SK-N-MC (cell line): Measurements from ENCODE around the gene ZBTB38.

ENCODE experiments used
- DNase-seq: peaks from one replicate; pipeline ENCODE4 v3.0.0-alpha.2; 2011; ENCODE audit warnings: low read depth, low spot score
- H3K27ac ChIP-seq: fragments of 200-600 bp; sonication (generic); 2 replicates; pipeline ENCODE4 v1.5.1; 2016; ENCODE audit warnings: mixed run types
- H3K36me3 ChIP-seq: fragments of 200-600 bp; sonication (generic); 2 replicates; pipeline ENCODE4 v1.6.1; 2017; ENCODE audit warnings: antibody characterized with exemption, low read length, mixed read lengths; ENCODE audit not compliant: insufficient read depth
- H3K4me3 ChIP-seq: fragments of 200-600 bp; sonication (generic); 2 replicates; pipeline ENCODE4 v1.5.1; 2016
- H3K9ac ChIP-seq: fragments of 200-600 bp; sonication (generic); 2 replicates; pipeline ENCODE4 v1.8.0; 2017; ENCODE audit warnings: mixed run types, mixed read lengths; ENCODE audit not compliant: insufficient read length
- H3K9me3 ChIP-seq: fragments of 200-600 bp; sonication (generic); 2 replicates; pipeline ENCODE4 v1.6.1; 2017; ENCODE audit warnings: low read depth, mild to moderate bottlenecking, antibody characterized with exemption, low read length, moderate library complexity, mixed read lengths
- EZH2 ChIP-seq: fragments of 200-600 bp; sonication (generic); IDR thresholded peaks from one replicate; pipeline ENCODE4 v1.6.1; 2017; ENCODE audit warnings: antibody characterized with exemption
- FOXP2 ChIP-seq: optimal IDR thresholded peaks from 2 replicates; pipeline ENCODE3; 2011; ENCODE audit warnings: mild to moderate bottlenecking, moderate library complexity; ENCODE audit not compliant: insufficient read depth; ENCODE audit errors: extremely low read length, control extremely low read depth
- POLR2AphosphoS5 ChIP-seq: IDR thresholded peaks from 2 replicates; pipeline ENCODE4 v1.6.1; 2012; ENCODE audit warnings: mild to moderate bottlenecking, low read depth, low read length, borderline replicate concordance

ZBTB38 gene

DNA sequence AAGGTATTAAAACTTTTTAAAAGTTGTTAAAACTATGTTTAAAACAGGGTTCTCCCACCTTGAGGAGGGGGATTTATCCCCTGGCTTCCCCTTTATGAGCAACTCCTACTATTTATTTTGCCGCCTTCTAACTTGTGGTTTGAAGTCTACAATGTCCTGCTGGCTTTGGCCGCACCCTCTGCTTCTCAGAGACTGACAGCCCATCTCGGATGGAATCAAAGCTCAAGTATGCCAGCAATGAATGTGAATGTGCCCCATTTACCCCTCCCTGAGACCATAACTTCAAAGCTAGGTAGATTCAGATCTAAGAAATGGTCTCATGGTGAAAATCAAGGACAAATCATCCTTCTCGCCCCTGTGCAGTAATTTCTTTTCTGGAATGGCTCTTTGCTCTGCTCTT lies 10.3 kb downstream of the ZBTB38 start:
- no peaks in the 10 kb centered on the region for H3K9me3 ChIP-seq
- no peak for DNase-seq
- TF ChIP-seq POLR2AphosphoS5 (no peak), FOXP2 (no peak), EZH2 (no peak)
- H3K9ac ChIP-seq = no peak overlapping the region
- H3K27ac ChIP-seq = no peak overlapping the region
- H3K4me3 ChIP-seq = no peak overlapping the region
- H3K36me3 ChIP-seq = no peaks in the 10 kb centered on the region

DNA sequence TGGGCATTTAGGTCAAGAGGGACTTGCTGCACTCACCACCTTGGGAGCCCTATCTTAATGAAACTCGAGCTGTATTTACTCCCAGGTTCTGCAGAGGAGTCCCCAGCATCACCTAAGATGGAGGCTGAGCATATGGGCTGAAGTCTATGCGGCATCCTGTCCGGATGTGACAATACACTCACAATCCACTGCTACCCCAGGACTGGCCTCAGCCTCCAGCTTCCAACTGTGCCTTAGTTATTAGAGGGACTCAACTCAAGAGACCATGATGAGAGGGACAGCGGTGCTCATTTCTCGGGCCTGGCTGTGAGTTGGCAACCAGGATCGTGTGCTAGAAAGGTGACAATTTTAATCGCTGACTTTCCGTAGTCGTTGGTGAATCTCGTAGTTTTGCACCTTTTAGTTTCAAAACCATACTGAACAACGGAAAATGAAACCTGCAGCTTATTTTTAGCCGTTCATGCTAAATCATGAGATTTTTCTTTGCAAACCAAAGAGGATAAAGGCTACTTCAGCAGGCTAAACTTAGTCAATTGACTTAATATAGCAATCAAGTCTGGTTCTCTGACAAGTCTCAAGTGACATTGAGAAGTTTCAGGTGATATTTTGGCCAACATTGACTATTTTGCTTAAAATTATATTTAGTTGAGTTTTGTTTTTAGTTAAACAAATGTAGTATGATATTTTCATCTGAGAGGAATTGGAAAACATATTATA lies 11.1 kb downstream of the ZBTB38 start:
- Histone ChIP-seq H3K27ac (no peak overlapping the region), H3K4me3 (no peak overlapping the region), H3K9ac (no peak overlapping the region), H3K9me3 (no peaks in the 10 kb centered on the region), H3K36me3 (no peaks in the 10 kb centered on the region)
- TF ChIP-seq POLR2AphosphoS5 = no peak
- no peak for TF ChIP-seq EZH2
- TF ChIP-seq FOXP2 = no peak
- DNase-seq = no peak

DNA sequence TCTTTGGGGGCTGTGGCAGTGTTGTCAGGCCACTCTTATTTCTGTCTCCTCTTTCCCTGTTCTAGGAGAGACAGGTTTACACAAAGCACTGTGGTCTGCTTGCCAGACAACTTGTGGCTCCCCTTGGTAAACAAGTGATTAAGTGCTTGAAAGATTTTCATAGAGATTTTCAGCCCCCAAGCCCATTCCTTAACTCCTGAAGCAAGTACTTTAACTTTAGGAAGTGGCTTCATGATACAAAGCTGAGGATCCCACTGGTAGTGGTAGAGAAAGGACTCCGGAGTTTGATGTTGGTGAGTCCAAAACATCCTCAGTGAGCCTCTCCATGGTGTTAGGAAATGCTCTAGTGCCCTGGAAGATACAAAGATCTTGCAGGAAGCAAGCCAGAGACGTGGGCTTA lies 12.0 kb downstream of the ZBTB38 start:
- Histone ChIP-seq H3K9me3 (no peaks in the 10 kb centered on the region), H3K9ac (no peak overlapping the region), H3K36me3 (no peaks in the 10 kb centered on the region), H3K27ac (peak overlapping the region; percentile 2; the same call in 1 of the 2 replicates), H3K4me3 (no peak overlapping the region)
- TF ChIP-seq FOXP2 (no peak), POLR2AphosphoS5 (no peak), EZH2 (no peak)
- no peak for DNase-seq

DNA sequence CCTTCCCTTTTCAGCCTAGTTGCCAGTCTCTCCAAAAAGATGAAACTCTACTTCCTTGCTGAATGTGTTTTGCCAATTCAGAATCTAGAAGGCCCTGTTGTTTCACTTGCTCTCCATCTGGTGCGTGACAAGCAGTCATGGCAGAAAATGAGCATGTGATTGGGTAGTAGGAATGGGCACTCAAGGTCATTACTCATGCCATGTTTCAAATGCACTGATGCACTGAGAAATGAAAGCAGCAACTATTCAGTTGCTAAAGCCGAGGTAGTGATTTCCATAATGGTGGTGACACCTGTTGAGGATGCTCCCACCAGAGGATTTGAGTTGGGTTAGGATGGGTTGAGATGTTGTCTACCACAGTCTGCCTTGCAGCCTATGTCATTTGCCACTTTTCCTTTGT lies 12.7 kb downstream of the ZBTB38 start:
- no peak for DNase-seq

DNA sequence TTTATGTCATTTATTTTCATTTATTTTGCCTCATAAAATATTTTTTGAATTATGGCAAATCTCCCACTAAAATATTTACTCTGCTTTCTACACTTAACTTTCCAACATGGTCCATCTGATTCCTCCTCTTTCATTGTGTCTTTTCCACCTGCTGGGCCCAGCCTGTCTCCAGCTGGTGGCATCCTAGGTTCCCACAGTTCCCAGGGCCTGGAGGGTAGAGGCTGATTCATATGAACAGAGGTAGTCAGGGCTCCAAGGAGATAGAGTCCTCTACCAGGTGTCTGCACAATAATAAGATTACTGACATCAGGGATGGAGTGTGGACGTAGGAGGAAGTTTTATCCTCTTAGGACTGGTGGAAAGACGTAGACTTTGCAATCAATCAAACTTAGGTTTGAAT lies 14.3 kb downstream of the ZBTB38 start:
- TF ChIP-seq POLR2AphosphoS5 = no peak
- TF ChIP-seq EZH2 = no peak
- TF ChIP-seq FOXP2 = no peak
- Histone ChIP-seq H3K9ac (no peak overlapping the region), H3K36me3 (no peaks in the 10 kb centered on the region), H3K27ac (peak overlapping the region; percentile 97), H3K4me3 (peak overlapping the region; percentile 85; the same call in 1 of the 2 replicates), H3K9me3 (no peaks in the 10 kb centered on the region)
- no peak for DNase-seq

More for the DNA sequence above, 12.7 kb downstream of the ZBTB38 start:
- no peaks in the 10 kb centered on the region for H3K36me3 ChIP-seq
- no peak for TF ChIP-seq POLR2AphosphoS5
- H3K27ac ChIP-seq = no peak overlapping the region
- no peak overlapping the region for H3K9ac ChIP-seq
- no peak overlapping the region for H3K4me3 ChIP-seq
- no peaks in the 10 kb centered on the region for H3K9me3 ChIP-seq

DNA sequence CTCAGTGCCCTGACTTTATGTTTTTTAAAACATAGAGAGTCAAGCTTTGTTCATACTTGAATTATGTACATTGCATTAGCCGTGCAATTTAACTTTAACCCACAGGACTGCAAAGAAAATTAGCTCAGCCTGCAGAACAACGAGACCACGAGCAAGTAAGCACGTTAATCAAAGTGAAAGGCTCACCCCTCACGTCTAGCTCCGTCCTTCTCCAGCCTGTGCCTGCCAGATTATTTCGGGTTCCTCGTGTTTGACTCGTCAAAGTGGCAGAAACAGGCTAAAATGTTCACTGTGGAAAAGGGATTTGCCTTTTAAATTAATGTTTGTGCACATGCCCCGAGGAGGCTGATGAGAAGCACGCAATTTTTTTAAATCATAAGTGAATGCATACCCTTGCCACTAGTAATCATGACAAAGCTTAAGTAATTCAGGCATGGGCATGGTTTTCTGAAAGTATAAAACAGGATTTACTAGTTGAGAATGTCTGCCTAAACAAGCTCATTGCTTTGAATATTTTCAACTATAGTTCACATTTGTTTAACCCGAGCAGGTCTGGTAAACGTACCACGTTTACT lies 15.3 kb downstream of the ZBTB38 start:
- H3K36me3 ChIP-seq = no peaks in the 10 kb centered on the region
- peak; percentile 75 for DNase-seq
- TF ChIP-seq POLR2AphosphoS5 (peak; percentile 42), EZH2 (no peak)
- peak overlapping the region; percentile 85 for H3K4me3 ChIP-seq
- H3K9me3 ChIP-seq = no peaks in the 10 kb centered on the region
- H3K9ac ChIP-seq = peak overlapping the region; percentile 93
- peak overlapping the region; percentile 97 for H3K27ac ChIP-seq

DNA sequence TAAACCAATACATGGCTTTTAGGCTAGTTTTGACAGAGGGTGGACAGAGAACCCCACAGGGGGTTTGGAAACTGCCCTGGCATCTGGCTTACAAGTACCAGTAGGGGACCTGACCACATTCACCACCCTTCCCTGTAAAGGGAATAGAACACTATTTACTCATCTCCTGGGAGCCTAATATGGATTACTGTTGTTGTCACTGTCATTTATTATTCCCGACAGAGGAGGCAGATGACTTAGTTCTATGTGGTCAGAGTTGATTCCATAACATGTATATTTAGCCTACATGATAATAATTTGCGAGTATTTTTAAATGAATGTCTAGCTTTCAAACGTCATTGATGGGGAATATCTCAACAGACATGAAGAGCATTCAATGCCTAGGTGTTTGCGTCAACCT lies 15.9 kb downstream of the ZBTB38 start:
- Histone ChIP-seq H3K36me3 (no peaks in the 10 kb centered on the region), H3K9me3 (no peaks in the 10 kb centered on the region), H3K27ac (peak overlapping the region; percentile 97), H3K4me3 (peak overlapping the region; percentile 85), H3K9ac (peak overlapping the region; percentile 93)
- no peak for TF ChIP-seq EZH2
- TF ChIP-seq FOXP2 = no peak
- TF ChIP-seq POLR2AphosphoS5 = no peak
- DNase-seq = peak; percentile 59

DNA sequence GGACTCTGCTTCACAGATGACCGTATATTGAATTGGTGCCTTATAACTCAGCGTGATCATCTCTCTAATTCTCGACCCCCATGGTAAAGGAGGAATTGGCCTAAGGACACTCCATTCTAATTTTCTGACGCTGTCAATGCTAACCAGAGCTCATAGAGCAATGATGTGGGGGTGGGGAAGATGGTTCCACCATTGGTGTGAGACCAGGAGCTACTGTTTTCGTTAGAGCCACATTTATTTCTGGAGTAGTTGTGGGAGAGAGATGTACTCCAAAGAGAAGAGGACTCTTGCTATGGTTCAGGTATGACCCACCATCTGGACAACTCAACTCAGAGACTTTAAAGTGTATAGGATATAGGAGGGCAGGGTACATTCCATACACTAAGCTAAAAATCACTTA lies 16.3 kb downstream of the ZBTB38 start:
- no peaks in the 10 kb centered on the region for H3K9me3 ChIP-seq
- peak overlapping the region; percentile 93 for H3K9ac ChIP-seq
- H3K27ac ChIP-seq = peak overlapping the region; percentile 97
- no peaks in the 10 kb centered on the region for H3K36me3 ChIP-seq
- TF ChIP-seq FOXP2 = no peak
- no peak for TF ChIP-seq EZH2
- no peak; the same call in 1 of the 2 replicates for TF ChIP-seq POLR2AphosphoS5
- peak overlapping the region; percentile 85 for H3K4me3 ChIP-seq
- no peak for DNase-seq
